Upper lobe of left lung (tissue), 6 donors: ENCODE results near the gene ZNF32. TPM values are rescaled to one million over a fixed set of nuclear protein-coding genes. Genes with fewer than 3 reads are reported as not detected.
"Not testable (repeated sequence)": the region's sequence is repeated elsewhere in the genome, so short reads cannot be mapped to it uniquely, and the experiment has no call there.

Source experiments
- ATAC-seq, 2 donors: fragments of 200-7000 bp; cut with Tn5 transposase; one replicate each; pipeline ENCODE4 v1.9.1; 2022; ENCODE audit warnings: mild to moderate bottlenecking in 2 of 2, moderate library complexity in 2 of 2; ENCODE audit not compliant: low FRiP score in 2 of 2
- DNase-seq, 2 donors: peaks; one replicate each; pipeline ENCODE4 v3.0.0-alpha.2; 2019 to 2020
- H3K27ac ChIP-seq, 4 donors: fragments of 200-600 bp; sonication (generic); one replicate each; pipeline ENCODE4 v1.5.1; 2016 to 2019
- H3K27me3 ChIP-seq, 4 donors: fragments of 200-600 bp; sonication (generic); one replicate each; pipeline ENCODE4 v1.5.1; 2017 to 2019
- H3K36me3 ChIP-seq, 4 donors: fragments of 200-600 bp; sonication (generic); one replicate each; pipeline ENCODE4 v1.5.1; 2016 to 2019
- H3K4me1 ChIP-seq, 4 donors: fragments of 200-600 bp; sonication (generic); one replicate each; pipeline ENCODE4 v1.5.1; 2018 to 2019
- H3K4me3 ChIP-seq, 4 donors: fragments of 200-600 bp; sonication (generic); one replicate each; pipeline ENCODE4 v1.5.1; 2017 to 2019; ENCODE audit warnings: mild to moderate bottlenecking in 2 of 4, moderate library complexity in 1 of 4
- H3K9me3 ChIP-seq, 4 donors: fragments of 200-600 bp; sonication (generic); one replicate each; pipeline ENCODE4 v1.5.1; 2018 to 2019
- EP300 ChIP-seq, 4 donors: sonication (generic); formaldehyde crosslinking; IDR thresholded peaks; one replicate each; pipeline ENCODE4 v1.5.1; 2017; ENCODE audit warnings: antibody characterized with exemption in 4 of 4, control low read depth in 2 of 4
- POLR2A ChIP-seq, 4 donors: fragments of 450-650 bp; IDR thresholded peaks; one replicate each; pipeline ENCODE4 v1.5.1; 2016 to 2017; ENCODE audit warnings: antibody characterized with exemption in 4 of 4, mild to moderate bottlenecking in 2 of 4
- POLR2AphosphoS5 ChIP-seq, 2 donors: sonication (generic); formaldehyde crosslinking; IDR thresholded peaks; one replicate each; pipeline ENCODE4 v1.5.1; 2017; ENCODE audit warnings: antibody characterized with exemption in 2 of 2
- WGBS, 2 donors: methylation state at CpG; one replicate each; pipeline ENCODE4 v1.1.5; 2017 to 2018; 5-methylcytosine and 5-hydroxymethylcytosine counted together
- total RNA-seq, 6 donors: library from RNA; depleted of rRNA in 4 of 6; stranded (reverse); fragments of >200 nt in 4 of 6; gene quantifications; one replicate each; pipeline versions ENCODE4 v1.1.0 to v1.2.1, GENCODE V29; 2016 to 2021
- TF ChIP-seq, protein P1 (sequence below), 6 experiments: fragments of 450-650 bp in 4 of 6; fragments of 200-600 bp in 2 of 6; sonication (generic) in 2 of 6; IDR thresholded peaks; one replicate each; pipeline ENCODE4 v1.5.1; 2016 to 2019; ENCODE audit warnings: antibody characterized with exemption in 6 of 6
- donor health status: DM: no; HTN: no; CAD: no; lungs with moderate emphysema.
- donor health status: DM: no; HTN: yes; CAD: no; lungs with severe emphysema.

ZNF32 gene
- total RNA-seq, 6 donors from 2014 or later: 16.8 to 36.8 (median 26.8) TPM

- TF ChIP-seq POLR2A (IDR thresholded peaks at IDR 0.05): no peak
- TF ChIP-seq, protein P1, sequence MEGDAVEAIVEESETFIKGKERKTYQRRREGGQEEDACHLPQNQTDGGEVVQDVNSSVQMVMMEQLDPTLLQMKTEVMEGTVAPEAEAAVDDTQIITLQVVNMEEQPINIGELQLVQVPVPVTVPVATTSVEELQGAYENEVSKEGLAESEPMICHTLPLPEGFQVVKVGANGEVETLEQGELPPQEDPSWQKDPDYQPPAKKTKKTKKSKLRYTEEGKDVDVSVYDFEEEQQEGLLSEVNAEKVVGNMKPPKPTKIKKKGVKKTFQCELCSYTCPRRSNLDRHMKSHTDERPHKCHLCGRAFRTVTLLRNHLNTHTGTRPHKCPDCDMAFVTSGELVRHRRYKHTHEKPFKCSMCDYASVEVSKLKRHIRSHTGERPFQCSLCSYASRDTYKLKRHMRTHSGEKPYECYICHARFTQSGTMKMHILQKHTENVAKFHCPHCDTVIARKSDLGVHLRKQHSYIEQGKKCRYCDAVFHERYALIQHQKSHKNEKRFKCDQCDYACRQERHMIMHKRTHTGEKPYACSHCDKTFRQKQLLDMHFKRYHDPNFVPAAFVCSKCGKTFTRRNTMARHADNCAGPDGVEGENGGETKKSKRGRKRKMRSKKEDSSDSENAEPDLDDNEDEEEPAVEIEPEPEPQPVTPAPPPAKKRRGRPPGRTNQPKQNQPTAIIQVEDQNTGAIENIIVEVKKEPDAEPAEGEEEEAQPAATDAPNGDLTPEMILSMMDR (IDR thresholded peaks at IDR 0.05): no peak
- no peak for TF ChIP-seq EP300 (IDR thresholded peaks at IDR 0.05)
- TF ChIP-seq POLR2AphosphoS5 (IDR thresholded peaks at IDR 0.05): no peak
- Histone ChIP-seq H3K27ac (no peak overlapping the region), H3K9me3 (peaks cover 53 to 61% (median 57%) of the 10 kb centered on the region in 4 donors), H3K36me3 (peaks cover 11 to 42% (median 30%) of the 10 kb centered on the region in 4 donors), H3K4me1 (peaks cover 0 to 14% (median 3%) of the 10 kb centered on the region in 4 donors), H3K27me3 (no peaks in the 10 kb centered on the region), H3K4me3 (no peak overlapping the region)
- ATAC-seq (no peak), DNase-seq (no peak)
- WGBS, 2 donors: 95 to 97% methylated on average over 4 of the region's 4 CpGs
Observed at GRCh38 chr10:43645866-43646265, 2.8 kb downstream of the ZNF32 start.

GRCh38 chr10:43644252-43644651 lies 4.4 kb downstream of the ZNF32 start:
- Histone ChIP-seq H3K4me3 (no peak overlapping the region), H3K4me1 (peaks cover 0 to 11% (median 3%) of the 10 kb centered on the region in 4 donors)

GRCh38 chr10:43640603-43641002 lies 8.1 kb downstream of the ZNF32 start:
- TF ChIP-seq, protein P1 (IDR thresholded peaks at IDR 0.05): no peak
- no peak for TF ChIP-seq POLR2AphosphoS5 (IDR thresholded peaks at IDR 0.05)
- TF ChIP-seq EP300 (IDR thresholded peaks at IDR 0.05): no peak
- TF ChIP-seq POLR2A (IDR thresholded peaks at IDR 0.05): no peak
- Histone ChIP-seq H3K4me3 (no peak overlapping the region), H3K36me3 (peaks cover 11 to 35% (median 26%) of the 10 kb centered on the region in 4 donors), H3K9me3 (peaks cover 46 to 61% (median 50%) of the 10 kb centered on the region in 4 donors), H3K27ac (no peak overlapping the region), H3K4me1 (no peaks in the 10 kb centered on the region), H3K27me3 (no peaks in the 10 kb centered on the region)
- DNase-seq: no peak
- ATAC-seq: no peak

More at GRCh38 chr10:43644252-43644651, 4.4 kb downstream of the ZNF32 start:
- H3K36me3 ChIP-seq: peaks cover 11 to 42% (median 30%) of the 10 kb centered on the region in 4 donors
- no peaks in the 10 kb centered on the region for H3K27me3 ChIP-seq
- WGBS, 2 donors: 96 to 98% methylated on average over 8 of the region's 8 CpGs
- H3K9me3 ChIP-seq: peaks cover 53 to 67% (median 61%) of the 10 kb centered on the region in 4 donors
- TF ChIP-seq, protein P1 (IDR thresholded peaks at IDR 0.05): no peak
- no peak for TF ChIP-seq POLR2A (IDR thresholded peaks at IDR 0.05)
- TF ChIP-seq EP300 (IDR thresholded peaks at IDR 0.05): no peak
- no peak for TF ChIP-seq POLR2AphosphoS5 (IDR thresholded peaks at IDR 0.05)
- no peak overlapping the region for H3K27ac ChIP-seq
- no peak for DNase-seq
- no peak for ATAC-seq

GRCh38 chr10:43635816-43636215 lies 12.9 kb downstream of the ZNF32 start:
- DNase-seq, ATAC-seq, H3K4me1 ChIP-seq, H3K27me3 ChIP-seq, H3K27ac ChIP-seq, H3K36me3 ChIP-seq, H3K4me3 ChIP-seq: not testable (repeated sequence)
- 45 to 68% methylated on average over 1 of the region's 1 CpG for WGBS, 2 donors
- H3K9me3 ChIP-seq: peaks cover 0 to 15% (median 14%) of the 10 kb centered on the region in 4 donors

DNA sequence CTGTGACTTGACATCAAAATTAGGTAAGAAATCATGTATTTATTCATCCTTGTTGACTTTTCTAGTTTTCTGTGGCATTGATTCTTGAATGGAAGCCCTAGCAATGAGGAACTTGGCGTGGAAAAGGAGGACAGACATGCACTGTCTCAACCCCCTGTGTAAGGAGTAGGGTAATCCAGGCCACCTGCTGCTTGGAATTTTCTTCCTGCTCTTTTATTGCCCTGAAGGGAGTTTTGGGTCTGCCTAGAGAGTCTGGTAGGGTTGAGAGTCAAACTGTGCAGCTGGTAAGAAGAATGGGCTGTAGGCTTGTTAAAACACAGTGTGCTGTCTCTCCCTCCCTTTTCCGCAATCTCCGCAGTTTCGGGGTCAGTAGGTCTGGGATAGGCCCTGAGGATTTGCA lies 19.7 kb downstream of the ZNF32 start:
- TF ChIP-seq POLR2A (IDR thresholded peaks at IDR 0.05): no peak
- TF ChIP-seq POLR2AphosphoS5 (IDR thresholded peaks at IDR 0.05): no peak
- TF ChIP-seq EP300 (IDR thresholded peaks at IDR 0.05): no peak
- TF ChIP-seq, protein P1 (IDR thresholded peaks at IDR 0.05): no peak
- ATAC-seq (no peak), DNase-seq (no peak)
- Histone ChIP-seq H3K9me3 (peaks cover 0 to 7% (median 0%) of the 10 kb centered on the region in 4 donors), H3K36me3 (no peaks in the 10 kb centered on the region), H3K4me3 (no peak overlapping the region), H3K27me3 (no peaks in the 10 kb centered on the region), H3K4me1 (no peaks in the 10 kb centered on the region), H3K27ac (no peak overlapping the region)
- 86 to 100% methylated on average over 4 of the region's 4 CpGs for WGBS, 2 donors
